ENCODE results near the gene ALKBH4.

DNA sequence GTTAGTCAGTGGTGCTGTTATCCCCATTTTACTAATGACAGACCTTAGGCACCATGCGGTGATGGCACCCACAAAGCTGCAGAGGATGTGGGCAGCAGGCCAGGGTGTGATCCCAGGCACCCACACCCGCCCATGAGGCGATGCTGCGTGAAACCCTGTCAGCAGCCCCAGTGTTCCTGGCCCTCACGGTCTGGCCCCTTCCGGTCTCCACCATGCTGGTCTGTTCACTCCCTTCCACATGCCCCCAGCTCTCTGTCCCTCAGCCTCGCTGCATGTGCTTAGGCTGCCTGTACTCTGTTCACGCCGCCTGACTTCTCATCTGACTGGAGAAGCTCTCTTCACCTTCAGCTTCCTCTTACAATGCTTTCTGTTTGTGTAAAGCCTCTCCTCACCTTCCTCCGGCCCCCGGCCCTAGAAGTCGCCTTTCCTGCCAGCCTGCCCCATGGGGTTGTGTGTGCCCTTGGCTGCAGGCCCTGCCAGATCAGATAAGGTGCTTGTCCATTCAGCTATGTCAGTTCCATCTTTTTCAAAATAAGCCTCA is 48.9 kb downstream of the ALKBH4 start:
- TF ChIP-seq, protein P1, sequence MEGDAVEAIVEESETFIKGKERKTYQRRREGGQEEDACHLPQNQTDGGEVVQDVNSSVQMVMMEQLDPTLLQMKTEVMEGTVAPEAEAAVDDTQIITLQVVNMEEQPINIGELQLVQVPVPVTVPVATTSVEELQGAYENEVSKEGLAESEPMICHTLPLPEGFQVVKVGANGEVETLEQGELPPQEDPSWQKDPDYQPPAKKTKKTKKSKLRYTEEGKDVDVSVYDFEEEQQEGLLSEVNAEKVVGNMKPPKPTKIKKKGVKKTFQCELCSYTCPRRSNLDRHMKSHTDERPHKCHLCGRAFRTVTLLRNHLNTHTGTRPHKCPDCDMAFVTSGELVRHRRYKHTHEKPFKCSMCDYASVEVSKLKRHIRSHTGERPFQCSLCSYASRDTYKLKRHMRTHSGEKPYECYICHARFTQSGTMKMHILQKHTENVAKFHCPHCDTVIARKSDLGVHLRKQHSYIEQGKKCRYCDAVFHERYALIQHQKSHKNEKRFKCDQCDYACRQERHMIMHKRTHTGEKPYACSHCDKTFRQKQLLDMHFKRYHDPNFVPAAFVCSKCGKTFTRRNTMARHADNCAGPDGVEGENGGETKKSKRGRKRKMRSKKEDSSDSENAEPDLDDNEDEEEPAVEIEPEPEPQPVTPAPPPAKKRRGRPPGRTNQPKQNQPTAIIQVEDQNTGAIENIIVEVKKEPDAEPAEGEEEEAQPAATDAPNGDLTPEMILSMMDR (IDR thresholded peaks at IDR 0.05) = no peak
- no peak for TF ChIP-seq EP300 (IDR thresholded peaks at IDR 0.05)
- no peak for TF ChIP-seq POLR2A (IDR thresholded peaks at IDR 0.05)
- TF ChIP-seq POLR2AphosphoS5 (IDR thresholded peaks at IDR 0.05) = no peak
